ENCODE results near the gene ARHGAP6.

ARHGAP6 gene

GRCh38 chrX:11212741-11213140, 453.0 kb downstream of the ARHGAP6 start:
- no peak for TF ChIP-seq CTCF (IDR thresholded peaks at IDR 0.05; ENCODE audit: insufficient read depth, low read depth, low read length, missing control alignments)

DNA sequence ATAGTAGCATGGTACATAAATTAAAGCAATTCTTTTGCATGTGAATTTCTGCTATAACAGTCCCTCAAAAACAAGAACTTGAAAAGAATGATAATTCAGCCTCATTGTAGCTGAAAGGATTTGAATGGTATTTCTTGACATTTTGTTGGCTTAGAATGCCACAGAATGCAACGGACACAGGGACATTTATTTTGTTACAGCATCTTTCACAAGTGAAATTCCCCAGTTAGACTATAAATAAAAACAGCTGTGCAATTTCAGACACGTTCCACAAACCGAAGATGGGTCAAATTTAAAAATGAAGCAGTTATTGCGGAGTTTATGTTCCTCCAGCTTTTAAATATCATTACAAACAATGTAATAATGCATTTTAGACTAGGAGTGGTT, 455.3 kb downstream of the ARHGAP6 start:
- no peak for DNase-seq (ENCODE audit: low read depth)
- no peak for TF ChIP-seq CTCF (IDR thresholded peaks at IDR 0.05; ENCODE audit: insufficient read depth, low read depth, low read length, missing control alignments)

More at GRCh38 chrX:11212741-11213140, 453.0 kb downstream of the ARHGAP6 start:
- H3K4me3 ChIP-seq (ENCODE audit: low read length), result no peak overlapping the region
- DNase-seq (ENCODE audit: low read depth), result no peak

DNA sequence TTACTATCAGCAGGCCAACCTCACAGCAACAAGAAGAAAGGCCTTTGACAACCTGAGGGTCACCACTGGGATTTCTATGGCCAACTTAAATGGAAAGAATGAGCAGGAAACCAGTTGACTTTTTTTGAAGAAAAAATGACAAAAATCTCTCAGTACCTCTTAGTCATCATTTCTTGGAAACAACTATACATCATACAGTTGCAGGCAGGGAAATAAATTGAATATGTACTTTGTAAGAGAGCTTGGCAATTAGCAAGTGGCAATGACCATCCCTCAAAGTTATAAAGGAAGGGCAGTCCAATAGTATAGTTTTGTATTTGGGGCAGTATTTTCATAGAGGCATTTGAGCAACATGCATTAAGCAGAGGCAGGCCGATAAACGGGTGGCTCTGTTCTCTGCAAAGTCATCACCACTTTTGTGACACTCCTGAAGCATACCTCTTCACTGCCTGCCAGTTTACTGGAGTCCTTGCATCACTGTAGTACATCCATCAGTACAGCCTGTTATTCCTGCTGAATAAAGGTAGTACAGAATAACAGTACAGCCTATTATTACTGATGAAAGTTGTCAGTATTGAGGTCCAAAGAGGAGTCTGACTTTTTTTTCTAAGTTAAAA, 455.8 kb downstream of the ARHGAP6 start:
- TF ChIP-seq CTCF (IDR thresholded peaks at IDR 0.05; ENCODE audit: insufficient read depth, low read depth, low read length, missing control alignments), result no peak
- H3K4me3 ChIP-seq (ENCODE audit: low read length), result no peak overlapping the region
- no peak for DNase-seq (ENCODE audit: low read depth)

More for the DNA sequence above, 455.3 kb downstream of the ARHGAP6 start:
- no peak overlapping the region for H3K4me3 ChIP-seq (ENCODE audit: low read length)

GRCh38 chrX:11206716-11207115, 459.0 kb downstream of the ARHGAP6 start:
- no peak overlapping the region for H3K4me3 ChIP-seq (ENCODE audit: low read length)
- DNase-seq (ENCODE audit: low read depth), result no peak
- no peak for TF ChIP-seq CTCF (IDR thresholded peaks at IDR 0.05; ENCODE audit: insufficient read depth, low read depth, low read length, missing control alignments)

DNA sequence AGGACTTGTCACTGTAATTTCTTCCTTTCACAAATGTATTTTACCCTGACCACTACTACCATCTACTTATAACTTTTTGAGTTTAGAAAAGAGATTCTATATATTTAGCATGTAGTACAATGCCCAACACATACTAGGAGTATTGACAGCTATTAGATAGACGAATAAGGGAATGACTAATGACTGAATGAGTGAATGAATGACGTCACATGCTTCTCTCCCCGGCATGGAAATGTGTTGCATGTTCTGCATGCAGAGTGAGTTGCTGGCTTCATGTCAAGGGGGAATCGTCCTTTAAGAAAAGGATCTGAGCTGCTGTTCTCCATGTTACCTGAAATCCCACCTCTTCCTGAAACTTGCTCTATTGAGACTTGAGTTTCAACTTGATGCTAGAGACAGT, 459.9 kb downstream of the ARHGAP6 start:
- TF ChIP-seq CTCF (IDR thresholded peaks at IDR 0.05; ENCODE audit: insufficient read depth, low read depth, low read length, missing control alignments), result no peak
- peak; percentile 1 for DNase-seq (ENCODE audit: low read depth)
- H3K4me3 ChIP-seq (ENCODE audit: low read length), result no peak overlapping the region

GRCh38 chrX:11197671-11198070, 468.0 kb downstream of the ARHGAP6 start:
- no peak overlapping the region for H3K4me3 ChIP-seq (ENCODE audit: low read length)
- no peak for DNase-seq (ENCODE audit: low read depth)
- TF ChIP-seq CTCF (IDR thresholded peaks at IDR 0.05; ENCODE audit: insufficient read depth, low read depth, low read length, missing control alignments), result no peak

DNA sequence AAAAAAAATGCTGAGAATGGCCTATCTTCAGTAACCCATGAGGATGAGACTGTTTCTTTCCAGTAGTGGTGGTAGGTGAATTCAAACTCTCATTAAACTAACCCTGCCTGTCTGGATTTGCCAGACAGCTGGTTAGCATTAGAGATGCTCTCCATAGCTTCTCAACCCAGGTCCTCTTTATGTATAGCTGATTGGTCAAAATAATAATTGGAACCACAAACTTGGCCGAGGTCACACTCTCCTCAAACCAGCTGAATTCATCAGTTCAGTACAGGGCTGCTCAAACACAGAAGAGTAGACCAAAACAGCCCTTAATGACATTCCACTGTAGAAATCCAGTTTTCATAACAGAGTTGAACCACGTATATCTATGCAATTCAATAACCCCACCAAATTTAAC, 469.2 kb downstream of the ARHGAP6 start:
- no peak for TF ChIP-seq CTCF (IDR thresholded peaks at IDR 0.05; ENCODE audit: insufficient read depth, low read depth, low read length, missing control alignments)
- H3K4me3 ChIP-seq (ENCODE audit: low read length), result no peak overlapping the region
- DNase-seq (ENCODE audit: low read depth), result no peak

Data from epithelial cell of esophagus (primary cell).